ENCODE measurements around the gene DTHD1.

DTHD1 gene

GRCh38 chr4:36320117-36320896 is 38.9 kb downstream of the DTHD1 start:
- DNase-seq (ENCODE audit: low spot score): no peak
- TF ChIP-seq CTCF (IDR thresholded peaks at IDR 0.05; ENCODE audit: borderline replicate concordance, control extremely low read depth, extremely low read depth, insufficient read depth, missing control alignments): no peak
- in situ Hi-C loops (cut with MboI; ENCODE audit: low sequenced_read_pairs, unreplicated experiment): no loop called here

GRCh38 chr4:36321176-36321575 is 39.8 kb downstream of the DTHD1 start:
- no peak for TF ChIP-seq CTCF (IDR thresholded peaks at IDR 0.05; ENCODE audit: borderline replicate concordance, control extremely low read depth, extremely low read depth, insufficient read depth, missing control alignments)
- in situ Hi-C loops (cut with MboI; ENCODE audit: low sequenced_read_pairs, unreplicated experiment): no loop called here
- DNase-seq (ENCODE audit: low spot score): no peak

- no peak for TF ChIP-seq CTCF (IDR thresholded peaks at IDR 0.05; ENCODE audit: borderline replicate concordance, control extremely low read depth, extremely low read depth, insufficient read depth, missing control alignments)
- DNase-seq (ENCODE audit: low spot score): no peak
- in situ Hi-C loops (cut with MboI; ENCODE audit: low sequenced_read_pairs, unreplicated experiment): no loop called here
Observed at GRCh38 chr4:36322921-36323354, 41.5 kb downstream of the DTHD1 start.

GRCh38 chr4:36323816-36324419 is 42.5 kb downstream of the DTHD1 start:
- no peak for DNase-seq (ENCODE audit: low spot score)
- in situ Hi-C loops (cut with MboI; ENCODE audit: low sequenced_read_pairs, unreplicated experiment): no loop called here
- no peak for TF ChIP-seq CTCF (IDR thresholded peaks at IDR 0.05; ENCODE audit: borderline replicate concordance, control extremely low read depth, extremely low read depth, insufficient read depth, missing control alignments)

GRCh38 chr4:36324808-36325207 is 43.4 kb downstream of the DTHD1 start:
- TF ChIP-seq CTCF (IDR thresholded peaks at IDR 0.05; ENCODE audit: borderline replicate concordance, control extremely low read depth, extremely low read depth, insufficient read depth, missing control alignments): no peak
- in situ Hi-C loops (cut with MboI; ENCODE audit: low sequenced_read_pairs, unreplicated experiment): no loop called here

GRCh38 chr4:36325499-36325898 is 44.1 kb downstream of the DTHD1 start:
- no peak for DNase-seq (ENCODE audit: low spot score)
- no peak for TF ChIP-seq CTCF (IDR thresholded peaks at IDR 0.05; ENCODE audit: borderline replicate concordance, control extremely low read depth, extremely low read depth, insufficient read depth, missing control alignments)
- in situ Hi-C loops (cut with MboI; ENCODE audit: low sequenced_read_pairs, unreplicated experiment): no loop called here

More at GRCh38 chr4:36324808-36325207, 43.4 kb downstream of the DTHD1 start:
- no peak for DNase-seq (ENCODE audit: low spot score)

Data from GM13976 (cell line).